Inflammatory macrophage treated with lipopolysaccharide for 4 hours (primary cell): ENCODE data around the gene SAXO2.
"Not testable (repeated sequence)": the region's sequence is repeated elsewhere in the genome, so short reads cannot be mapped to it uniquely, and the experiment has no call there.

Source experiments
- DNase-seq: peaks from one replicate; pipeline ENCODE4 v3.0.0-alpha.2; 2020

The SAXO2 gene

GRCh38 chr15:82314769-82315518 lies 52.3 kb downstream of the SAXO2 start:
- DNase-seq, result no peak

GRCh38 chr15:82315519-82316246 lies 53.1 kb downstream of the SAXO2 start:
- DNase-seq, result no peak

GRCh38 chr15:82316247-82317090 lies 53.9 kb downstream of the SAXO2 start:
- not testable (repeated sequence) for DNase-seq

GRCh38 chr15:82317091-82317489 lies 54.5 kb downstream of the SAXO2 start:
- DNase-seq, result no peak

- DNase-seq, result not testable (repeated sequence)
These were observed 54.9 kb downstream of the SAXO2 start for GRCh38 chr15:82317516-82317915.

- not testable (repeated sequence) for DNase-seq
These were observed 55.7 kb downstream of the SAXO2 start for GRCh38 chr15:82318281-82318680.

GRCh38 chr15:82319522-82320278 lies 57.1 kb downstream of the SAXO2 start:
- not testable (repeated sequence) for DNase-seq

GRCh38 chr15:82320861-82321260 lies 58.2 kb downstream of the SAXO2 start:
- not testable (repeated sequence) for DNase-seq

GRCh38 chr15:82322488-82322887 lies 59.9 kb downstream of the SAXO2 start:
- not testable (repeated sequence) for DNase-seq

GRCh38 chr15:82324831-82325230 lies 62.2 kb downstream of the SAXO2 start:
- not testable (repeated sequence) for DNase-seq

- DNase-seq, result not testable (repeated sequence)
These were observed 63.0 kb downstream of the SAXO2 start for GRCh38 chr15:82325646-82326045.

GRCh38 chr15:82326896-82327295 lies 64.3 kb downstream of the SAXO2 start:
- DNase-seq, result not testable (repeated sequence)

GRCh38 chr15:82327372-82327771 lies 64.8 kb downstream of the SAXO2 start:
- not testable (repeated sequence) for DNase-seq

- not testable (repeated sequence) for DNase-seq
These were observed 66.4 kb downstream of the SAXO2 start for GRCh38 chr15:82329039-82329438.

- DNase-seq, result not testable (repeated sequence)
These were observed 68.3 kb downstream of the SAXO2 start for GRCh38 chr15:82330921-82331320.

GRCh38 chr15:82331576-82332304 lies 69.1 kb downstream of the SAXO2 start:
- not testable (repeated sequence) for DNase-seq

- not testable (repeated sequence) for DNase-seq
These were observed 70.3 kb downstream of the SAXO2 start for GRCh38 chr15:82332711-82333602.

GRCh38 chr15:82333603-82334553 lies 71.3 kb downstream of the SAXO2 start:
- DNase-seq, result not testable (repeated sequence)
